Endothelial cell of umbilical vein (primary cell): ENCODE measurements around the gene GGPS1.

ENCODE experiments used
- JUN ChIP-seq: IDR thresholded peaks from 2 replicates; pipeline ENCODE4 v1.6.1; 2011; ENCODE audit warnings: borderline replicate concordance, low read depth; ENCODE audit not compliant: insufficient read length, insufficient read depth
- POLR2A ChIP-seq: IDR thresholded peaks from 2 replicates; pipeline ENCODE4 v1.6.1; 2012; ENCODE audit warnings: low read depth, mild to moderate bottlenecking, control low read depth, low read length
- TF ChIP-seq, protein P1 (sequence below), 2 donors: IDR thresholded peaks; 1 replicate in 1 of 2; 2 replicates in 1 of 2; pipeline ENCODE4 v1.5.1; 2011; ENCODE audit warnings: low read length in 2 of 2, mild to moderate bottlenecking in 2 of 2, moderate library complexity in 2 of 2, control low read depth in 1 of 2, inconsistent platforms in 1 of 2, low read depth in 1 of 2; ENCODE audit not compliant: insufficient read depth in 1 of 2; ENCODE audit errors: extremely low read depth in 1 of 2

DNA sequence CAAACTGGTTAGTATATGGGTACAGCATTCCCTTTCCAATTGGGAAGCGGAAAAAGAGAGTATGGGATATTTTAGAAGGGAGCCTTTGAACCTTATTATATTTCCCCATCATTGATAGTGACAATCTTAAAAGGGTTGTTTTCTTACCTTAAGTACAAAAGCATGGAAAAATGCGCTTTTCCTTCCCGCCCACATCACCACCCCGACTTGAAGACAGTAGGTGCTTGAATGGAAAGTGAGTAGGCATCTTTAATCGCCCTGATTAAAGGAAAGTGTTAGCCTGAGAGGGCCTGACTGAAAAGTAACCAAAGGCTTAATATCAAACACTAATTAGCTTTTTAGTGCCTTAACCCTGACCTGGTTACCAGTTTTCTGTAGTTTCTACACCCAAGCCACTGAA, 15.4 kb downstream of the GGPS1 start:
- TF ChIP-seq, protein P1, sequence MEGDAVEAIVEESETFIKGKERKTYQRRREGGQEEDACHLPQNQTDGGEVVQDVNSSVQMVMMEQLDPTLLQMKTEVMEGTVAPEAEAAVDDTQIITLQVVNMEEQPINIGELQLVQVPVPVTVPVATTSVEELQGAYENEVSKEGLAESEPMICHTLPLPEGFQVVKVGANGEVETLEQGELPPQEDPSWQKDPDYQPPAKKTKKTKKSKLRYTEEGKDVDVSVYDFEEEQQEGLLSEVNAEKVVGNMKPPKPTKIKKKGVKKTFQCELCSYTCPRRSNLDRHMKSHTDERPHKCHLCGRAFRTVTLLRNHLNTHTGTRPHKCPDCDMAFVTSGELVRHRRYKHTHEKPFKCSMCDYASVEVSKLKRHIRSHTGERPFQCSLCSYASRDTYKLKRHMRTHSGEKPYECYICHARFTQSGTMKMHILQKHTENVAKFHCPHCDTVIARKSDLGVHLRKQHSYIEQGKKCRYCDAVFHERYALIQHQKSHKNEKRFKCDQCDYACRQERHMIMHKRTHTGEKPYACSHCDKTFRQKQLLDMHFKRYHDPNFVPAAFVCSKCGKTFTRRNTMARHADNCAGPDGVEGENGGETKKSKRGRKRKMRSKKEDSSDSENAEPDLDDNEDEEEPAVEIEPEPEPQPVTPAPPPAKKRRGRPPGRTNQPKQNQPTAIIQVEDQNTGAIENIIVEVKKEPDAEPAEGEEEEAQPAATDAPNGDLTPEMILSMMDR (IDR thresholded peaks at IDR 0.05; ENCODE audit: extremely low read depth in 1 of 2, insufficient read depth in 1 of 2, low read depth in 1 of 2, low read length in 2 of 2): no peak
- TF ChIP-seq JUN: no peak
- no peak for TF ChIP-seq POLR2A
